GM12875 (cell line): ENCODE data around the gene NAV2.
"Not testable (repeated sequence)": the region's sequence is repeated elsewhere in the genome, so short reads cannot be mapped to it uniquely, and the experiment has no call there.

Experiments used
- H3K4me3 ChIP-seq: one replicate; pipeline ENCODE4 v1.5.1; 2011; ENCODE audit warnings: low read depth, low read length, control low read depth
- CTCF ChIP-seq: IDR thresholded peaks from 2 replicates; pipeline ENCODE4 v1.5.1; 2011; ENCODE audit warnings: low read depth, mild to moderate bottlenecking, control low read depth, inconsistent platforms, low read length, moderate library complexity, borderline replicate concordance; ENCODE audit not compliant: insufficient read depth

The NAV2 gene

GRCh38 chr11:19923626-19924025, 211.0 kb downstream of the NAV2 start:
- no peak overlapping the region for H3K4me3 ChIP-seq
- no peak for TF ChIP-seq CTCF

- H3K4me3 ChIP-seq = no peak overlapping the region
- TF ChIP-seq CTCF = no peak
These were observed 211.7 kb downstream of the NAV2 start for GRCh38 chr11:19924311-19924710.

- H3K4me3 ChIP-seq = no peak overlapping the region
- no peak for TF ChIP-seq CTCF
These were observed 212.1 kb downstream of the NAV2 start for GRCh38 chr11:19924716-19925115.

GRCh38 chr11:19927403-19927802, 214.8 kb downstream of the NAV2 start:
- H3K4me3 ChIP-seq = not testable (repeated sequence)

- H3K4me3 ChIP-seq = no peak overlapping the region
- no peak for TF ChIP-seq CTCF
These were observed 216.5 kb downstream of the NAV2 start for GRCh38 chr11:19929147-19929546.

GRCh38 chr11:19929655-19930054, 217.0 kb downstream of the NAV2 start:
- no peak for TF ChIP-seq CTCF
- no peak overlapping the region for H3K4me3 ChIP-seq

GRCh38 chr11:19931141-19931770, 218.6 kb downstream of the NAV2 start:
- H3K4me3 ChIP-seq = no peak overlapping the region

More at GRCh38 chr11:19931141-19931770, 218.6 kb downstream of the NAV2 start:
- no peak for TF ChIP-seq CTCF
